SK-N-SH treated with all-trans-retinoic acid at 6 μM for 48 hours (cell line): ENCODE data around the gene SUSD6.

Experiments used
- ATAC-seq: fragments of 200-7000 bp; cut with Tn5 transposase; 3 replicates; pipeline ENCODE4 v1.9.1; 2020; ENCODE audit warnings: mild to moderate bottlenecking, moderate library complexity
- ARNTL ChIP-seq: fragments of 450-650 bp; formaldehyde crosslinking; IDR thresholded peaks from 2 replicates; pipeline ENCODE4 v1.5.0; 2020; ENCODE audit warnings: low read depth, mild to moderate bottlenecking, moderate library complexity, borderline replicate concordance
- BACH2 ChIP-seq: fragments of 250-450 bp; sonication (Bioruptor Pico); IDR thresholded peaks from 2 replicates; pipeline ENCODE4 v1.9.0; 2021; ENCODE audit warnings: mild to moderate bottlenecking, borderline replicate concordance
- CSDC2 ChIP-seq: fragments of 250-450 bp; sonication (Bioruptor Pico); IDR thresholded peaks from 2 replicates; pipeline ENCODE4 v1.5.0; 2020; ENCODE audit warnings: mild to moderate bottlenecking, moderate library complexity
- GLIS3 ChIP-seq: fragments of 250-450 bp; sonication (Bioruptor Pico); IDR thresholded peaks from 2 replicates; pipeline ENCODE4 v1.5.0; 2020; ENCODE audit warnings: mild to moderate bottlenecking, moderate library complexity
- OSR1 ChIP-seq: fragments of 250-450 bp; sonication (Bioruptor Pico); IDR thresholded peaks from 2 replicates; pipeline ENCODE4 v1.8.0; 2022; ENCODE audit warnings: moderate library complexity, mild to moderate bottlenecking, inconsistent platforms
- POU6F1 ChIP-seq: fragments of 250-450 bp; sonication (Bioruptor Pico); IDR thresholded peaks from 2 replicates; pipeline ENCODE4 v1.8.0; 2021; ENCODE audit warnings: low read depth, mild to moderate bottlenecking, moderate library complexity, borderline replicate concordance
- PPARA ChIP-seq: fragments of 250-450 bp; sonication (Bioruptor Pico); IDR thresholded peaks from 2 replicates; pipeline ENCODE4 v1.5.0; 2020; ENCODE audit warnings: mild to moderate bottlenecking, borderline replicate concordance
- RARB ChIP-seq: fragments of 250-450 bp; sonication (Bioruptor Pico); IDR thresholded peaks from 2 replicates; pipeline ENCODE4 v1.8.0; 2021; ENCODE audit warnings: mild to moderate bottlenecking, moderate library complexity
- TCF4 ChIP-seq: fragments of 250-450 bp; sonication (Bioruptor Pico); IDR thresholded peaks from 2 replicates; pipeline ENCODE4 v1.8.0; 2021; ENCODE audit warnings: mild to moderate bottlenecking, moderate library complexity, borderline replicate concordance
- TOX ChIP-seq: fragments of 250-450 bp; sonication (Bioruptor Pico); IDR thresholded peaks from 2 replicates; pipeline ENCODE4 v1.8.0; 2021; ENCODE audit warnings: mild to moderate bottlenecking, moderate library complexity, borderline replicate concordance
- TSHZ2 ChIP-seq: fragments of 250-450 bp; sonication (Bioruptor Pico); IDR thresholded peaks from 2 replicates; pipeline ENCODE4 v1.5.0; 2020; ENCODE audit warnings: mild to moderate bottlenecking, moderate library complexity
- ZC3H10 ChIP-seq: fragments of 250-450 bp; sonication (Bioruptor Pico); IDR thresholded peaks from 2 replicates; pipeline ENCODE4 v1.5.1; 2021; ENCODE audit warnings: mild to moderate bottlenecking, moderate library complexity
- ZFP3 ChIP-seq: fragments of 250-450 bp; sonication (Bioruptor Pico); IDR thresholded peaks from 2 replicates; pipeline ENCODE4 v1.5.0; 2020; ENCODE audit warnings: mild to moderate bottlenecking, moderate library complexity
- ZFP30 ChIP-seq: fragments of 450-650 bp; formaldehyde crosslinking; IDR thresholded peaks from 2 replicates; pipeline ENCODE4 v1.5.0; 2022; ENCODE audit warnings: mild to moderate bottlenecking, moderate library complexity
- ZNF565 ChIP-seq: fragments of 450-650 bp; formaldehyde crosslinking; conservative IDR thresholded peaks from 2 replicates; pipeline ENCODE4 v1.5.0; 2020; ENCODE audit warnings: low read depth, mild to moderate bottlenecking, moderate library complexity
- ZNF70 ChIP-seq: fragments of 450-650 bp; formaldehyde crosslinking; IDR thresholded peaks from 2 replicates; pipeline ENCODE4 v1.5.0; 2020; ENCODE audit warnings: mild to moderate bottlenecking, moderate library complexity
- ZNF8 ChIP-seq: fragments of 450-650 bp; formaldehyde crosslinking; IDR thresholded peaks from 2 replicates; pipeline ENCODE4 v1.5.0; 2020; ENCODE audit warnings: mild to moderate bottlenecking, moderate library complexity
- TF ChIP-seq, protein P1 (sequence below): fragments of 250-450 bp; sonication (Bioruptor Pico); IDR thresholded peaks from 2 replicates; pipeline ENCODE4 v1.8.0; 2020; ENCODE audit warnings: mild to moderate bottlenecking, moderate library complexity, borderline replicate concordance
- TF ChIP-seq, protein P2 (sequence below): fragments of 250-450 bp; sonication (Bioruptor Pico); IDR thresholded peaks from 2 replicates; pipeline ENCODE4 v1.5.1; 2020; ENCODE audit warnings: low read depth, mild to moderate bottlenecking, moderate library complexity

Gene SUSD6

DNA sequence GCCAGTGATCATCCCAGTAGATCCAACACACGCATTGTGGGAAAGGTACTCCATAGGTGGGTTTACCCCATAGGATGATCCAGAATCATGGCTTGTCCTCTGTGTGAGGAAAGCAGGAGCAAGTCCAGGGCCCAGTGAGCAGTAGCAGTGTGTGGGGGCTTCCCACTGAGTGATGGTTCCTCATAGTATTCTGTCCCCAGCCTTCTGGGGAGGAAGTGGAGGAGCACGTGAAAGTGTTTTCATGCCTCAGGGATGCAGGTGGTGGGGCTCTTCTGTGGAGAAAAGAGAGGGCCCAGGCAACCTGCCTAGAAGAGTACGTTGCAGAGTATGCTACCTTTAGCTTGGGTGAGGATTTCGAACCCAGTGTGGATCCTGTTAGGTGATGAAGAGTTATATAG, 56.5 kb downstream of the SUSD6 start (continued):
- TF ChIP-seq, protein P1, sequence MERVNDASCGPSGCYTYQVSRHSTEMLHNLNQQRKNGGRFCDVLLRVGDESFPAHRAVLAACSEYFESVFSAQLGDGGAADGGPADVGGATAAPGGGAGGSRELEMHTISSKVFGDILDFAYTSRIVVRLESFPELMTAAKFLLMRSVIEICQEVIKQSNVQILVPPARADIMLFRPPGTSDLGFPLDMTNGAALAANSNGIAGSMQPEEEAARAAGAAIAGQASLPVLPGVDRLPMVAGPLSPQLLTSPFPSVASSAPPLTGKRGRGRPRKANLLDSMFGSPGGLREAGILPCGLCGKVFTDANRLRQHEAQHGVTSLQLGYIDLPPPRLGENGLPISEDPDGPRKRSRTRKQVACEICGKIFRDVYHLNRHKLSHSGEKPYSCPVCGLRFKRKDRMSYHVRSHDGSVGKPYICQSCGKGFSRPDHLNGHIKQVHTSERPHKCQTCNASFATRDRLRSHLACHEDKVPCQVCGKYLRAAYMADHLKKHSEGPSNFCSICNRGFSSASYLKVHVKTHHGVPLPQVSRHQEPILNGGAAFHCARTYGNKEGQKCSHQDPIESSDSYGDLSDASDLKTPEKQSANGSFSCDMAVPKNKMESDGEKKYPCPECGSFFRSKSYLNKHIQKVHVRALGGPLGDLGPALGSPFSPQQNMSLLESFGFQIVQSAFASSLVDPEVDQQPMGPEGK (CRISPR knock-in tag): no peak
- no peak for TF ChIP-seq ZFP30 (CRISPR knock-in tag)
- no peak for TF ChIP-seq ZNF70 (CRISPR knock-in tag)
- TF ChIP-seq ARNTL: no peak
- TF ChIP-seq GLIS3: no peak
- no peak for TF ChIP-seq BACH2
- TF ChIP-seq ZNF565 (CRISPR knock-in tag): no peak
- TF ChIP-seq, all 23 proteins: peak for 0

GRCh38 chr14:69669375-69669774, 58.0 kb downstream of the SUSD6 start:
- ATAC-seq: no peak
- TF ChIP-seq ZFP3 (CRISPR knock-in tag) (no peak), ZNF565 (CRISPR knock-in tag) (no peak), ZNF8 (CRISPR knock-in tag) (no peak), CSDC2 (CRISPR knock-in tag) (no peak), ZC3H10 (CRISPR knock-in tag) (no peak), RARB (CRISPR knock-in tag) (no peak), ARNTL (no peak), TCF4 (CRISPR knock-in tag) (no peak), TSHZ2 (CRISPR knock-in tag) (no peak), OSR1 (CRISPR knock-in tag) (no peak), PPARA (CRISPR knock-in tag) (no peak), TOX (CRISPR knock-in tag) (no peak), BACH2 (no peak)
- TF ChIP-seq, protein P1 (CRISPR knock-in tag): no peak
- TF ChIP-seq, protein P2, sequence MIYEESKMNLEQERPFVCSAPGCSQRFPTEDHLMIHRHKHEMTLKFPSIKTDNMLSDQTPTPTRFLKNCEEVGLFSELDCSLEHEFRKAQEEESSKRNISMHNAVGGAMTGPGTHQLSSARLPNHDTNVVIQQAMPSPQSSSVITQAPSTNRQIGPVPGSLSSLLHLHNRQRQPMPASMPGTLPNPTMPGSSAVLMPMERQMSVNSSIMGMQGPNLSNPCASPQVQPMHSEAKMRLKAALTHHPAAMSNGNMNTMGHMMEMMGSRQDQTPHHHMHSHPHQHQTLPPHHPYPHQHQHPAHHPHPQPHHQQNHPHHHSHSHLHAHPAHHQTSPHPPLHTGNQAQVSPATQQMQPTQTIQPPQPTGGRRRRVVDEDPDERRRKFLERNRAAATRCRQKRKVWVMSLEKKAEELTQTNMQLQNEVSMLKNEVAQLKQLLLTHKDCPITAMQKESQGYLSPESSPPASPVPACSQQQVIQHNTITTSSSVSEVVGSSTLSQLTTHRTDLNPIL (CRISPR knock-in tag): no peak

GRCh38 chr14:69670093-69670492, 58.7 kb downstream of the SUSD6 start:
- no peak for TF ChIP-seq TOX (CRISPR knock-in tag)
- no peak for TF ChIP-seq ZC3H10 (CRISPR knock-in tag)
- no peak for TF ChIP-seq POU6F1 (CRISPR knock-in tag)
- no peak for TF ChIP-seq ZFP3 (CRISPR knock-in tag)
- no peak for TF ChIP-seq CSDC2 (CRISPR knock-in tag)
- ATAC-seq: peak; percentile 16; the same call in 1 of the 3 replicates
